ENCODE data around the gene DNAH10.

Gene DNAH10

DNA sequence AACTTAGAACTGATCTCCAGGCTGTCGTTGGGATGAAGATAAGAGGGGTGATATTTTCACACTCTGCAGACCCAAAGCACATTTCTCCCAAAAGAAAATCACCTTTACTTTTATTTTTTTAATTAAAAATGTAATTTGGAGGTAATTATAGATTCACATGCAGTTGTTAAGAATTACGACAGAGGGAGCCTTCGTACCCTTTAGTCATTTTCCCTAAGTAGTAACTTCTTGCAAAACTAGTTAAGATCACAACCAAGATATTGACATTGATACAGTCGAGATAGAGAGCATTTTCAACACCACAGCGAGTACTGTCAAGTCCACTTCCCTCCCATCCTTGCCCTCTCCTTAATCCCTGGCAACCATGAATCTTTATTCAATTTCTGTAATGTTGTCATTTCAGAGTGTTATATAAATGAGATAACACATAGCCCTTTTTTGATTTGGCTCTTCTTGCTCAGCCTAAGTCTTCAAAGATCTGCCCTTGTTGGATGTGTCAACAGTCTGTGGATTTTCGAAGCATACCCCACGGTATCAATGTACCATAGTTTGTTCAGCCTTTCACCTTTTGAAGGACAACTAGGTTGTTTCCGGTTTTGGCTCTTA is 39.6 kb downstream of the DNAH10 start:
- no peak for DNase-seq

DNA sequence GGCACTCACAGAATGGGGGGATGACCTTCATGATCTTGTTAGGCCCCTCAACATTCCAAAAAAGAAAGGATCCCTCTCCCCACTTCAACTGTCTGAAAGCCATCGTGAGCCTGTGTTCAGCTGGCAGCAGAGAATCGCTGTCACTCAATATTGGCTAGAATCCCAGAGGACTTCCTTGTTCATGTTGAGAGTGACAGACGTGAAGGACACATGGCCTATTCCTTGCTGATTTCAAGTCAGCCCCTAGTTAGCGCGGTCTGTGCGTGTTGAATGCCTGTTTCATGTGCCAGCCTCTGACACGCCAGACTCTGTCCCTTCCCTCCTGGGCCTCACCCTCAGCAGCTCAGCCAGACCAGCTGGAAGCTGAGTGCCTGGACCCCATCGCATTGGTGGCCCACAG is 43.1 kb downstream of the DNAH10 start:
- DNase-seq: no peak

DNA sequence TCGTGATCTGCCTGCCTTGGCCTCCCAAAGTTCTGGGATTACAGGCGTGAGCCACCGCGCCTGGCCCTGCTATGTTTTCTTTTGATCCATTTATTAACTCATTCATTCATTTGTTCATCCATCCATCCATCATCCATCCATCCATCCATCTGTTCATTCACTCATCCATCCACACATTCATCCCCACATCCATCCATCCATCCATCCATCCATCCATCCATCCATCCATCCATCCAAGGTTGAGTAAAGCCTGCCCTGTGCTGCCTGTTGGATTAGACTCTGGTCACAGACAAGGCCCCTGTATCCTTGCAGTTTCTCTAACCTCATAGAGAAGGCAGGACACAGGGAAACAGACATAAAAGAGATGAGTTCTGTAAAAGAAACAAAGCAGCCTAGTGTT is 44.9 kb downstream of the DNAH10 start:
- DNase-seq: no peak

DNA sequence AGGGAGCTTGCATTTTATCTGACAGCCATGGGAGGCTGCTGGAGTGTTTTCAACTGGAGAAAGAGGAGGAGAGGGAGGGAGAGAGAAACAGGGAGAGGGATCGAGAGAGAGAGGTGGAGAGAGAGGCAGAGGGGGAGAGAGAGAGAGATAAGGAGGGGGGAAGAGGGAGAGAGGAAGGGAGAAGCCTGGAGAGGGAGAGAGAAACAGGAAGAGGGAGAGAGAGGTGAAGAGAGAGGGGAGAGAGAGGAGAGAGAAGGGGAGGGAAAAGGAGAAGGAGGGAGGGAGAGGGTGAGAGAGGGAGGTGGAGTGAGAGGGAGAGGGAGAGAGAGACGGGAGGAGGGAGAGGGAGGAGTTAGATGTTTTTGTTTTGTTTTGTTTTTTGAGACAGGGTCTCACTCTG is 45.6 kb downstream of the DNAH10 start:
- no peak for DNase-seq

DNA sequence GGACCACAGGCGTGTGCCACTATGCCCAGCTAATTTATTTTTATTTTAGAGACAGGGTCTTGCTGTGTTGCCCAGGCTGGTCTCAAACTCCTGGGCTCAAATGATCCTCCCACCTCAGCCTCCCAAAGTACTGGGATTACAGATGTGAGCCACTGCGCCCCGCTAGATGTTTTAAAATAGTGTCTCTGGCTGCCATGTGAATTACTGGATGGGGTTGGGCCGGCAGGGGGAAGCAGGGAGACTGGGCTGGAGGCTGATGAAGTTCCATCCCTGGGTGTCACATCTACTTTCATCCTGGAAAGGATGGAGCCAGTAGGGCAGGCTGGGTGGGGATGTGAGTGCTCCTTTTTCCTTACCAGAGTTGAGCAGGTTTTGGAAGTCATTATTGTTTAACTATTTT is 46.1 kb downstream of the DNAH10 start:
- DNase-seq: no peak

DNA sequence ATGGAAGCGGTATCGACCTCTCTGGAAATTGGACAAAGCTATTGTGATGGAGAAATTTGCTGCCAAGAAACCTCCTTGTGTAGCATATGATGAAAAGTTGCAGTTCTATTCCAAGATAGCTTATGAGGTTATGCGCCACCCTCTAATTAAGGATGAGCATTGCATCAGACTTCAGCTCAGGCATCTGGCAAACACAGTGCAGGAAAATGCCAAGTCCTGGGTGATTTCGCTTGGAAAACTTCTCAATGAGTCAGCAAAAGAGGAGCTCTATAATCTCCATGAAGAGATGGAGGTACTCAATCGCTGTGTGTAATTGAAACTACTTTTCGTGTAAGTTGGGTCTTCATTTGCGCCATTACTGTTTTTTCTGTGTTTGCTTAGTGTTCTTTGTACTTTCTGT is 51.2 kb downstream of the DNAH10 start:
- DNase-seq: no peak

DNA sequence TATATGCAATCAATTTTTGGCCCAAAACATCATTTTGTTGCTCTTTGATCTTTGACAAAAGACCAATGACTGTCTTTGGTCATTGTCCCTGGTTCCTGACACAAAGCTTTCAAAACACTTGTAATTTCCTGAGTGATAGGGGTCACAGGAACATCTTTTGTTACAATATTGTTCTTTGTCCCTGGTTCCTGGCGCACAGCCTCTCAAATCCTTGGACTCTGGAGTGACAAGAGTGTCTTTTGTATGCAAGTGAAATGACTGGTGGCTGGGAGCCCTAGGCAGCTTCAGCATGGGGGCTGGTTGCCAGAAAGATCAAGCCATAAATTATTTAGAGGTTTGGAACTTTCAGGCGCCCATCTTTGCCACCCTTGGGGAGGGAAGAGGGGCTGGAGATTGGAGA is 53.9 kb downstream of the DNAH10 start:
- DNase-seq: no peak

DNA sequence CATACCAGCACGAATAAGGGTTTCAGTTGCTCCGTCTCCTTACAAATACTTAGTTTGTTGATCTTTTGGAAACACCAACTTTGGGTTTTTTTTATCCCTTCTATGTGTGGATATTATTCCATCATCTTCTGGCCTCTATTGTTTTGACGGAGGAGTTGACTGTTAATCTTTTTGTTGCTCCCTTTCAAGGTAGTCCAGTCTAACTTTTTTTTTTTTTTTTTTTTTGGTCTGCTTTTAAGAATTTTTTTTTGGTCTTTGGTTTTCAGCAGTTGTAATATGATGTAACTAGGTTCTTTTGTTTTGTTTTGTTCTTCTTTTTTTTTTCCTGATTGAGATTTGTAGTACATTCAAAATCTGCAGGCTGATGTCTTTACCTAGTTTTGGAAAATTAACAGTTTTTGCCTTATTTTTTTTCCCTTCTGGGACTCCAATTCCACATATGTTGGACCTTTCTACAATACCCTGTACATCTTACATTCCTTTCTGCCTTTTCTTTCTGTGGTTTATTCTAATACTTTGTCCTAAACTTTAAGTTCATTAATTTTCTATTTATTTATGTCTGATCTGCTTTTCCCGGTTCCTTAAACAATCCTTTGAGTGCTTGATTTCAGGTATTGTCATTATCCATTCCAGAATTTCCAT is 54.9 kb downstream of the DNAH10 start:
- DNase-seq: no peak

DNA sequence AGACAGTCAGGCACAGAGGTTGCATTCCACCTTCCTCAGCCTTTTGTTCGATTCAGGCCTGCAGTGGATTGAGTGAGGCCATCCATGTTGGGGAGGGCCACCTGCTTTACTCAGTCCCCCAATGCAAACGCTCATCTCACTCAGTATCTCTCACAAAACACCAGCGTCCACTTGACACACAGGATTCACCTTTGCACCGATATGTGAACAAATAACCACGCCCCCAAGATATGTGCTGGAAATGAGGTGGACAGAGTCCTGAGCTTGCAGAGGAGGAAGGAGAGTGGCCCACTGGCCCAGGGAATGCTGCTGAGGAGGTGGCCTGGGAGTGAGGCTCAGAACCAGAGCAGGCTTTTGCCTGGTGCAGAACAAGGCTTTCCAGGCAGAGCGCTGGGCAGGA is 60.7 kb downstream of the DNAH10 start:
- DNase-seq: no peak

DNA sequence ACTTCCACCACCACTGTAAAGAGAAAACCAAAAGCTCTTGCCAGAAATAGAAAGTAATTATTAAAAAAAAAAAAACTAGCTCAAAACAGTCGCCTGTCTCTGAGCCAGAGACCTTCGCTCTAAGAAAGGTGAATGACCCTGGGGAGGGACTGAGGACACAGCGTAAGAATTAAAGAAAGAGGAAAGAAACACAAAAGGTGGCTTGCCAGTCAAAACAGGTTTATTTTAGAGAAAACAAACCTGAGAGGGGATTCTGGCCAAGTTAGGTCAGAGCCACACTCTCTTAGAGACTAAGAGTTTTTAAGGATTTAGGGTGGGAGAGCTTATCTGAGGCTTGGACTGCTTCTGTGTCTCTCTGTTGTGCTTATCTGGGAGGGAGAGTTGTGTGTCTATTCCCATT is 66.0 kb downstream of the DNAH10 start:
- no peak for DNase-seq

DNA sequence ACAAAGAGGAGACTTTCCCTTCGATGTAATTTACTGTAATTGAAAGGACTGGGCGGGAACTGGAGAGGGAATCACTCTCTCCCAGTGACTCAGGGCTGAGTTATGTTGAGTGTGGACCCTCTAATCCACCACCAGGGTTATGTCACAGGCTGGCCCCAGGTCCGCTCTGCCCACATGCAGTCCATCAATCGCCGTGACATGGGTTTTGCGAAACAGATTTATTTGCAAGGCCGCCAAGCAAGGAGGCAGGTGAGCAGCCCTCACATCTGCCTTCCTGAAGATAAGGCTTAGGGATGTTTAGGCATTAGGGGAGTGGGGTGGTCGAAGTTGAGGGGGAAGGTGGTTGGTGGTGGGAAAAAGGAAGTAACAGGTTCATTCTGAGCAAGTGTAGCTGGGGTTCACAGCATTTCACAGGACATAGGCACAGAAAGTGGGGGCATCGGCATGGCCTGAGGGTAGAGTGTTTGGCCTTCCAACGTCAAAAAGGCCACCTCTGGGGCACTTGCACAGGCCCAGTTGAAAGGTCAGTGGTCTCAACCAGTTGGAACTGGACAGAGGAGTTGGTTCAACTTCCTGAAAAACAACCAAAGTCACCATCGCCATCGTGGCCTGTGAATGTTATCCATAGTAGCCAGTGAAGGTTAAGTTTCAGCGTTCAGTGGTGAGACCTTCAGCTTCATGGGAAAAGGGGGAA is 66.9 kb downstream of the DNAH10 start:
- DNase-seq: no peak

DNA sequence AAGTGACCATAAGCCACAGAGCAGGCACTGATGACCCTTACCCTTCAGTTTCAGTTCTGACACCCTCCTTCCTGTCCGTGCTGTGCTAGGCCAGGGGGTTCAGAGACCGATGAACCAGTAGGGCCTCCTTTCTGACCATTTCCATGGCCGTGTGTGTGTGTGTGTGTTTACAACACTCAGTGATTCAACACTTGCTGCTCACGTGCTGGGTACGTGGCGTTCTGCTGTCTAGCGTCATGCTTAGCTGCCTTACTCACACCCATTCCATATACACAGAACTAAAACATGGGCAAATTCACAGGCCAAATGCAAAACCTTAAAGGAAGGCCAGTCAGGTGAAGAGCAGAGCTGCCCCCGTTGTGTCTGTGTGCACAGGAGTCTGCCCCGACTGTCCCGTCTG is 67.5 kb downstream of the DNAH10 start:
- no peak for DNase-seq

DNA sequence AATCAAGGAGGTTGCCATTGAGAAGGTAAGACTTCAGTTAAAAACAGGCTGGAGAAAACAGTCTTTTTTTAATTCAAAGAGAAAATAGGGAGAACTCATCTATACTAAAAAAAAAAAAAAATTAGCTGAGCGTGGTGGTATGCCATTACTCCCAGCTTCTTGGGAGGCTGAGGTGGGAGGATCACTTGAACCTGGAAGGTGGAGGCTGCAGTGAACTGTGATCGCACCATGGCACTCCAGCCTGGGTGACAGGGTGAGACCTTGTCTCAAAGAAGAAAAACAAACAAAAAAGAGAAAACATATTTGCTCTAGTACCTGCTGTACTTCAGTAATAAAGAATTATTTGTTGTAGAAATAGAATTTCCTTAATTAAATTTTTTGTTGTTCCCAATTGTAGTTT is 68.6 kb downstream of the DNAH10 start:
- DNase-seq: no peak

DNA sequence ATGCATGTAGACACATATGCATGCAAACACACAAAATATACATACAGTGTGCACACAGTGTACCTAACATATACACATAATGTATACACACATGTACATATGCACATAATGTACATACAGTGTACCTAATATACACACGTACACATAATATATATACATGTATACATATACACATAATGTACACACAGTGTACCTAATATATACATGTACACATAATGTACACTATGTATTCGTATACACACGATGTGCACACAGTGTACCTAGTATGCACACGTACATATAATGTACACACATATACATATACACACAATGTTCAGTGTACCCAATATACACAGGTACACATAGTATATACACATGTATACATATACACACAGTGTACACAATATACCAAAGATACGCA is 70.0 kb downstream of the DNAH10 start:
- DNase-seq: no peak

DNA sequence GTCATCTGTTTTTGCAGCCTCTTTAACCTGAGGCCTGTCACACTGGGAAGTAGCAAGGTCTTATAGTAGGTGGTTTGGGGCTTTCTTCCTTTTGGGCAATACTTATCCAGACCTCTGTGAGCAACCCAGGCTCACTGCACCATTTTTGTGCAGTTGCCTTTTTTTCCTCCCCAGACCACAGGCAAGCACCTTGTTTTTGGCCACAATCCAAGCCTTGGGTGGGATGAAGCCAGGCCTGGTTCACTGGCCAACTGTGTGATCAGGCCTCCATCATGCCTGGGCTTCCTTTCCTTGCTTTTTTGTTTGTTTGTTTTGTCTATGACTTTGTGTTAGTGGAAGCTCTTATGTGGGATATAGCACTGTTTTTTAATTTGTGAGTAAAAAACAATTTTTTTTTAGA is 71.7 kb downstream of the DNAH10 start:
- no peak for DNase-seq

DNA sequence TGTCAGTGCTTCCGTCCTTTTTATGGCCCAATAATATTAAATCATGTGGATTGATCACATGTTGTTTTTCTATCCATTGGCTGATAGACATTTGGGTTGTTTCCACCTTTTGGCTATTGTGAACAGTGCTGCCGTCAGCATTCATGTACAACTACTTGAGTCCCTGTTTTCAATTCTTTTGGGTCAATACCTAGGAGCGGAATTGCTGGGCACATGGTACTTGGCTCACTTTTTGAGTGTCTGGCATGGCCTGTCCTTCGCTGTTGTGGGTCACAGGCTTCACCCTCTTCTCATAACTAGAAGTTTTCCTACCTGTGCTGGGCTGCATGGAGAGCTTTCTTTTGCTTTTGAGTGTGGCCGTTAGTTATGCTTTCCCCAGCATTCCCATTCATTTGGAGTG is 72.7 kb downstream of the DNAH10 start:
- no peak for DNase-seq

DNA sequence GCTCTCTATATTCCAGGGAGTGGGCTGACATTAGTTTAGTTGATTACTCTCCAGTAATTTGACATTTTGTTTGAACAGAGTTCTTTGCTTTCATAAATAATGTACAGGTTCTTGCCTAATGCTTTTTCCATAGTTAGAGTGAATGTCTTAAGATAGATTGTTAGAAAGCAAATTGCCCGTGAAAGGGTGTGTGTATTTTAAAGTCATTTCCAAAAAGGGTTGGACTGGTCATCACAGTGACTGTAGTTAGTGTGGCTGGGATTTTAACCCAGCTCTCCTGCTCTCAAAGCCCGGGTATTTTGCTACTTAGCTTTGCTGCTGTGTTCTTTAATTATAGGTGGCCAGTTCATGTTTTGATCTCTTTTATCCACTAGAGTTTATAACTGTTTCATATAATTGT is 74.2 kb downstream of the DNAH10 start:
- DNase-seq: no peak

DNA sequence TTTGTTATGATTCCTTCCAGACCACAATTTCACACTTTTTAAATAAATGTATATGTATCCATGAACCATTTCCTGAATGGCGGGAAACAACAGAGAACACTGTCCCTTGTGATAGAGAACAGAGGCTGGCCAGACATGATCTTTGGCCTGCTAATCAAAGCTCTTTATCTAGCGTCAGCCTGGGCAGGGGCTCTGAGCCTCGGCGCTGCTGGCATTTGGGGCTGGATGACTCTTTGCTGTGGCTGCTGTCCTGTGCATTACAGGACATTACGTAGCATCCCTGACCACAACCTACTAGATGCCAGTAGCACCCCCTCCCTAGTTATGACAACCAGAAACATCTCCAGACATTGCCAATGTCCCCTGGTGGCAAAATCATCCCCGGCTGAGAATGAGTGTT is 77.7 kb downstream of the DNAH10 start:
- no peak for DNase-seq

DNA sequence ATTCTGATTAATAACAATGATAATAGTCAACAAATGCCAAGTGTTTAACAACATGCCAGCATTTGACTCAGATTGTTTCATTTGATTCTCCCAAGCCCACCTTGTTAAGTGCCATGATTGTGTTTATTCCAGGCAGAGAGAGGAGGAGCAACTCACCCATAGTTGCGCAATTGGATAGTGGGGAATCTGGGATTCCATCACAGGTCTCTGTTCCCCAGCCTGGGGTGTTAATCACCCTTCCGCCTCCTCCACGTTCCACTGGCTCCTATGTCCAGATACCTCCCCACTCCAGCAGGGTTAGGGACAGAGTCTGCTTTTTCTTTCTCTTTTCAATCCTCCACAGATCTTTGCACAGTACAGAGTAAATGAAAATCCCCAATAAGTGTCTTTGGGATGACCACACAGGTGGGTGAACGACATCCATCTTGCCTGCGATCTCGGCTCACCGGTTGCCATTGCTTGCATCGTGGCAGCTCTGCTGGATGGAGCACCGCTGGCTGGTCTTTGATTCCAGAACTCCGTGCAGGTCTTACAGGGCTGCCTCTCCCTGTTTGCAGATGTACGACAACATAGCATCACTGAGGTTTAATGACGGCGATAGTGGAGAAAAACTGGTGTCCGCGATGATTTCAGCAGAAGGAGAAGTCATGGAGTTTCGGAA is 78.8 kb downstream of the DNAH10 start:
- DNase-seq: no peak

DNA sequence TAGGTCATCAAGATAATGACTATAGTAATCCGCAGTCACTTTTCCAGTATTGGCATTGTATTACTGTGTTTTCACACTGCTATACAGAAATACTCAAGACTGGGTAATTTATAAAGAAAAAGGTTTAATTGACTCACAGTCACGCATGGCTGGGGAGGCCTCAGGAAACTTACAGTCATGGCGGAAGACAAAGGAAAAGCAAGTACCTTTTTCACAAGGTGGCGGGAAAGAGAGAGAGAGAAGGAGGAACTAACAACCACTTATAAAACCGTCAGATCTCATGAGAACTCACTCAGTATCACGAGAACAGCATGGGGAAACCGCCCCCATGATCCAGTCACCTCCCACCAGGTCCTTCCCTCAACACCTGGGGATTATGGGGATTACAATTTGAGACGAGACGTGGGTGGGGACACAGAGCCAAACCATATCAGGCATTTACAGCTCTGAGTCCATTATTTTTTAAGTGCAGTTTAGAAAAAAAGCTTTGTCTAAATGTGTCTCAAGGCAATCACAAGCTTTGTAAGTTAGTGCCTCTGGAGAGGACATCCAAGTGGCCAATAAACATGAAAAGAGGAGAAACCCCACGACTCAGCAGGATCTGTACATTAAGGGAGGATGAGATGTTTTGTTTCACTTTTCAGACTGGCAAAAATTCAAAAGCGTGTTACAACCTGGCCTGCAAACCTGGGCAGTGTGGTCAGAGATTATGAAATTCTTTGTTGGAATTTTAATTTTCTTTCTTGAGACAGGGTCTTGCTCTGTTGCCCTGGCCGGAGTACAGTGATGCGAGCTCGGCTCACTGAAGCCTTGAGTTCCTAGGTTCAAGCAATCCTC is 82.0 kb downstream of the DNAH10 start:
- no peak for DNase-seq

DNA sequence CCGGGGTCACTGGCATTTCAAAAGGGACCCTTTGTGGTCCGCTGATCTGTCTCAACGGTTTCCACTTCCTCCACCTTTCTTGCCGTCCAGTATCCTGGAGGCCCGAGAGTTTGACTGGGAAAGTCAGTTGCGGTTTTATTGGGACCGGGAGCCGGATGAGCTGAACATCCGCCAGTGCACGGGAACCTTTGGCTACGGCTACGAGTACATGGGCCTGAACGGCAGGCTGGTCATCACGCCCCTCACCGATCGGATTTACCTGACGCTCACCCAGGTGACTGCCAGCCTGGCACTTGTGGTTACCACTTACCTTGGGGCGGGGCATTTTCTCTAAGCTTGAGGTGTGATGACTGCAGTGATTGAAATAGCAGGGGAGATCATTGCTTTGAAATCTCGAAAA is 83.8 kb downstream of the DNAH10 start:
- DNase-seq: no peak

DNA sequence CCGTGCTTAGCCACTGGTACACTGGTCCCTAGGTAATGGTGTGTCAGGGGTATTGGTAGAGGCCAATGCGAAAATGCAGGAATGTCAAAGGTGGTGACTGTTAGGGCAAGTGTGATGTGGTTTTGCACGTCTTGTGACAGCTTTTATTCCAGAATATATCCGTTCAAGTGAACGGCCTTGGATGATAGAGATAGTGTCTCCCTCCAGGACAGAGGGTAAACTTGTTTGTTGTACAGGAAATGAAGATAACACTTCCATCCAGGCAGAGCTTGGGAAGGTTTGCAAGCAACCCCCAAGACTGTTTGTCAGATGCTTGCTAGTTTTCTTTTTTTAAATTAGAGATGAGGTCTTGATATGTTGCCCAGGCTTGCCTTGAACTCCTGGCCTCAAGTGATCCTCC is 84.2 kb downstream of the DNAH10 start:
- DNase-seq: no peak

DNA sequence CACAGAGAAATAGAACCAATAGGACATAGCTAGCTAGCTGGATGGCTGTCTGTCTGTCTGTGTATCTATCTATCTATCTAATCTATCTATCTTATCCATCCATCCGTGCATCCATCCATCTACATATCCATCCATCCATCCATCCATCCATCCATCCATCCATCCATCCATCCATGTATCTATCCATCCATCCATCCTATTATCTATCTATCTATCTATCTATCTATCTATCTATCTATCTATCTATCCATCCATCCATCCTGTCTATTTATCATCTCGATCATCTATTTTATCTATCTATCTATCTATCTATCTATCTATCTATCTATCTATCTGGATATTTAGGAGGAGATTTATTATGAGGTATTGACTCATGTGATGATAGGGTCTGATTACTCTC is 84.9 kb downstream of the DNAH10 start:
- DNase-seq: no peak

All from activated CD4-positive, alpha-beta T cell treated with anti-CD3 and anti-CD28 coated beads for 1 hour (primary cell).